Measurements from ENCODE around the gene RARB. TPM values are rescaled to one million over a fixed set of nuclear protein-coding genes. Genes with fewer than 3 reads are reported as not detected.

Gene RARB
- total and polyA plus RNA-seq, 2 donors (not counting 3 experiments of a cell fraction or from before 2014, with no cell fraction given): 15.3 to 23.4 TPM

DNA sequence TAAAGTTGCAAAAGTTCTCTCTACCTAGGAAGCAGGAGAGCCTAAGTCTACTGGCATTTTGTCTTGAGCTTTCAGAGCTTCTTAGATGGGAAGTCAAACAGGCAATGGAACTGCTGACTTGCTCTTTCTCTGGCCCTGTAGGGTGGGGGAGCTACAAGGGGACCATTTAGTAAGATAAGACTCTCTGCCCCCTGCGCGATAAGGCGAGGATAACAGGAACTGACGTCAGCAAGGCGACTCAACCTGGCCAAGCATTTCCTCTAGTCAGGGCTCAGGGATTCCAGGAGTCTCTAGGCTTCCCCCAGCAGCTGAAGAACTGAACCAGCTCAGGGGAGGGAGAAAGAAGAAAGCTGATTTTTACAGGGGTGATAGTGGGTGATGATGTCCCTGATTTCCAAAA, 5.8 kb downstream of the RARB start:
- H4K20me1 ChIP-seq (replicated peaks; ENCODE audit: control insufficient read depth, extremely low read depth, insufficient read depth, low read length): no peaks in the 10 kb centered on the region
- TF ChIP-seq MYC (IDR thresholded peaks at IDR 0.05; ENCODE audit: low read depth, low read length): no peak
- peak; percentile 43 for TF ChIP-seq JUN (IDR thresholded peaks at IDR 0.05; ENCODE audit: borderline replicate concordance, insufficient read depth, insufficient read length, low read depth)
- peak; percentile 22 for TF ChIP-seq FOS (IDR thresholded peaks at IDR 0.05; ENCODE audit: borderline replicate concordance, insufficient read depth, low read length)
- TF ChIP-seq POLR2AphosphoS5 (IDR thresholded peaks at IDR 0.05; ENCODE audit: insufficient read depth, low read depth, low read length): no peak
- TF ChIP-seq GATA2 (IDR thresholded peaks at IDR 0.05; ENCODE audit: insufficient read depth, insufficient read length, low read depth, low read length): peak; percentile 85
- H3K27ac ChIP-seq (ENCODE audit: insufficient read depth, low read depth, low read length): peak overlapping the region; percentile 96
- H3K4me2 ChIP-seq (ENCODE audit: insufficient read depth, low read length): peak overlapping the region; percentile 99
- peak overlapping the region; percentile 35 for H3K9ac ChIP-seq (replicated peaks; ENCODE audit: extremely low read depth, insufficient read depth, low read length)
- H3K36me3 ChIP-seq (ENCODE audit: control insufficient read depth in 2 of 2, extremely low read depth in 1 of 2, insufficient read depth in 2 of 2, low read length in 2 of 2): no peaks in the 10 kb centered on the region
- H3K4me3 ChIP-seq (replicated peaks in 1 of 3; ENCODE audit: insufficient read depth in 1 of 3, low read depth in 1 of 3, low read length in 3 of 3): peak overlapping the region in 1 of 3 experiments; percentile 14
- dilution Hi-C loops (cut with MboI; ENCODE audit: extremely low pct_ligation_motif_present, low sequenced_read_pairs) (no loop called here), intact Hi-C loops (cut with micrococcal nuclease) (loop anchor here (5.0 kb wide), 1 partner anchor 348 kb away; the partner anchor contains the start of gene NGLY1)
- peak; percentile 86 for FAIRE-seq
- peaks cover 41% of the 10 kb centered on the region for H3K4me1 ChIP-seq (ENCODE audit: control insufficient read depth, extremely low read depth, insufficient read depth, low read length)
- no TSS peak for BruUV-seq (replicated peaks)
- no peaks in the 10 kb centered on the region for H3K9me1 ChIP-seq (replicated peaks; ENCODE audit: control insufficient read depth, extremely low read depth, insufficient read depth, low read length)
- H3K27me3 ChIP-seq (ENCODE audit: control insufficient read depth in 2 of 2, insufficient read depth in 2 of 2, low read length in 2 of 2): no peaks in the 10 kb centered on the region
- DNase-seq (ENCODE audit: low read depth, low spot score): peak; percentile 95
- ChIA-PET POLR2A (interaction anchor here (1.7 kb wide), 1 partner anchor 21 kb away, joined by 8 read pairs; no protein-coding TSS in a partner anchor), CTCF (interaction anchor here (1.0 to 2.4 kb wide), 8 partner anchors 8 to 159 kb away, joined by 3 to 15 read pairs (median 5); no protein-coding TSS in a partner anchor)
- H2AFZ ChIP-seq (ENCODE audit: low read depth, low read length): no peak overlapping the region
- H3K79me2 ChIP-seq (ENCODE audit: control insufficient read depth, insufficient read depth, low read length): peaks cover 89% of the 10 kb centered on the region
- no peaks in the 10 kb centered on the region for H3K9me3 ChIP-seq (replicated peaks; ENCODE audit: control insufficient read depth, insufficient read depth, low read length)

DNA sequence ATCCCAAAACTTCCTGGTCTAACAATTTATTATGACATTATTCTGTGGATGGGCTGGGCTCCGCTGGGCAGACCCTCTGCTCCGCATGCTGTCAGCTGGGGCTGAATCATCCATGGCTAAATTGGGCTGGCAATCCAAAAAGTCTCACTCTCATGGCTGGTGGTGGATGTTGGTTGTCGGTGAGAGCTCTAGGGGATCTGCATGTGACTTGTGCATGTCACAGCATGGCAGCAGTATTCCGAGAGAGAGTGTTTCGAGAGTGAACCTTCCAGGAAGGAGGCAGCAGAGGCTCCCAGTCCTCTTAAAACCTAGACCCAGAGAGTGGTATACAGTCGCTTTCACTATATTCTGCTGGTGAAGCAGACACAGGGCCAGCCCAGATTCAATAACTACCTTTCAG, 9.9 kb downstream of the RARB start:
- Histone ChIP-seq H3K27me3 (ENCODE audit: control insufficient read depth in 2 of 2, insufficient read depth in 2 of 2, low read length in 2 of 2) (no peaks in the 10 kb centered on the region), H3K79me2 (ENCODE audit: control insufficient read depth, insufficient read depth, low read length) (peaks cover 77% of the 10 kb centered on the region), H3K4me1 (ENCODE audit: control insufficient read depth, extremely low read depth, insufficient read depth, low read length) (peaks cover 25% of the 10 kb centered on the region), H3K4me2 (ENCODE audit: insufficient read depth, low read length) (no peak overlapping the region), H4K20me1 (replicated peaks; ENCODE audit: control insufficient read depth, extremely low read depth, insufficient read depth, low read length) (no peaks in the 10 kb centered on the region), H3K9me3 (replicated peaks; ENCODE audit: control insufficient read depth, insufficient read depth, low read length) (no peaks in the 10 kb centered on the region), H3K9ac (replicated peaks; ENCODE audit: extremely low read depth, insufficient read depth, low read length) (no peak overlapping the region), H3K4me3 (replicated peaks in 1 of 3; ENCODE audit: insufficient read depth in 1 of 3, low read depth in 1 of 3, low read length in 3 of 3) (no peak overlapping the region), H3K27ac (ENCODE audit: insufficient read depth, low read depth, low read length) (no peak overlapping the region), H3K36me3 (ENCODE audit: control insufficient read depth in 2 of 2, extremely low read depth in 1 of 2, insufficient read depth in 2 of 2, low read length in 2 of 2) (no peaks in the 10 kb centered on the region), H3K9me1 (replicated peaks; ENCODE audit: control insufficient read depth, extremely low read depth, insufficient read depth, low read length) (no peaks in the 10 kb centered on the region), H2AFZ (ENCODE audit: low read depth, low read length) (no peak overlapping the region)
- TF ChIP-seq MAX (IDR thresholded peaks at IDR 0.05; ENCODE audit: insufficient read depth, insufficient read length) (no peak), JUN (IDR thresholded peaks at IDR 0.05; ENCODE audit: borderline replicate concordance, insufficient read depth, insufficient read length, low read depth) (no peak), GATA2 (IDR thresholded peaks at IDR 0.05; ENCODE audit: insufficient read depth, insufficient read length, low read depth, low read length) (no peak)
- ChIA-PET CTCF (interaction anchor here (1.4 to 2.2 kb wide), 2 partner anchors 17 to 155 kb away, joined by 7 to 8 read pairs; no protein-coding TSS in a partner anchor), POLR2A (no interaction called here)
- BruUV-seq (replicated peaks): no TSS peak
- intact Hi-C loops (cut with micrococcal nuclease): loop anchor here (5.0 kb wide), 1 partner anchor 1446 kb away; no protein-coding TSS in a partner anchor
- DNase-seq (ENCODE audit: low read depth, low spot score) (no peak), FAIRE-seq (no peak)
- dilution Hi-C loops (cut with MboI; ENCODE audit: extremely low pct_ligation_motif_present, low sequenced_read_pairs): no loop called here
